WTC11 (cell line): Measurements from ENCODE around the gene UBE2J1. TPM values are rescaled to one million over a fixed set of nuclear protein-coding genes. Genes with fewer than 3 reads are reported as not detected.

Experiments
- ATAC-seq: fragments of 200-7000 bp; cut with Tn5 transposase; 2 replicates; pipeline ENCODE4 v1.10.0; 2021; ENCODE audit warnings: mild to moderate bottlenecking, moderate library complexity
- CTCF ChIA-PET: fragments of 300-600 bp; sonication (Branson Sonifier 250); formaldehyde crosslinking; loops from one replicate; lab custom pipeline; 2021; ENCODE audit warnings: antibody characterized with exemption; lab: Charles Lee
- POLR2A ChIA-PET: fragments of 350-600 bp; sonication (Branson Sonifier 250); formaldehyde crosslinking; loops from one replicate; lab custom pipeline; 2021; ENCODE audit warnings: antibody characterized with exemption; lab: Charles Lee
- DNase-seq: peaks from one replicate; pipeline ENCODE4 v3.0.0; 2021; ENCODE audit warnings: low spot score
- H3K27ac Mint-ChIP-seq: 2 replicates; pipeline ENCODE4 v1.8.0; 2021; ENCODE audit warnings: mixed read lengths
- H3K27me3 Mint-ChIP-seq: 2 replicates; pipeline ENCODE4 v1.8.0; 2021; ENCODE audit warnings: low read depth, mild to moderate bottlenecking, moderate library complexity, mixed read lengths
- H3K36me3 Mint-ChIP-seq: 2 replicates; pipeline ENCODE4 v1.8.0; 2021; ENCODE audit warnings: mixed read lengths
- H3K4me1 Mint-ChIP-seq: 2 replicates; pipeline ENCODE4 v1.8.0; 2022; ENCODE audit warnings: mixed read lengths
- H3K4me3 Mint-ChIP-seq: 2 replicates; pipeline ENCODE4 v1.8.0; 2021; ENCODE audit warnings: mild to moderate bottlenecking, moderate library complexity, mixed read lengths
- H3K9me3 Mint-ChIP-seq: 2 replicates; pipeline ENCODE4 v1.8.0; 2021; ENCODE audit warnings: mixed read lengths
- ATF1 ChIP-seq: sonication (generic); formaldehyde crosslinking; IDR thresholded peaks from 2 replicates; pipeline ENCODE4 v1.8.1; 2023; ENCODE audit warnings: mild to moderate bottlenecking, moderate library complexity, missing genetic modification reagents
- CTCF ChIP-seq: fragments of 200-600 bp; IDR thresholded peaks from 2 replicates; pipeline ENCODE4 v1.8.0; 2022; ENCODE audit warnings: antibody characterized with exemption
- NR2C2 ChIP-seq: sonication (generic); formaldehyde crosslinking; IDR thresholded peaks from 2 replicates; pipeline ENCODE4 v1.8.0; 2022; ENCODE audit warnings: mild to moderate bottlenecking, missing genetic modification reagents
- OVOL2 ChIP-seq: fragments of 250-450 bp; sonication (Bioruptor Pico); IDR thresholded peaks from 2 replicates; pipeline ENCODE4 v1.9.0; 2021; ENCODE audit warnings: mild to moderate bottlenecking, borderline replicate concordance
- RORB ChIP-seq: fragments of 250-450 bp; sonication (Bioruptor Pico); IDR thresholded peaks from 2 replicates; pipeline ENCODE4 v1.9.0; 2021; ENCODE audit warnings: mild to moderate bottlenecking
- TP53 ChIP-seq: sonication (generic); formaldehyde crosslinking; IDR thresholded peaks from 2 replicates; pipeline ENCODE4 v1.8.1; 2023; ENCODE audit warnings: mild to moderate bottlenecking, missing genetic modification reagents
- USF1 ChIP-seq: sonication (generic); formaldehyde crosslinking; IDR thresholded peaks from 2 replicates; pipeline ENCODE4 v1.8.0; 2022; ENCODE audit warnings: mild to moderate bottlenecking, missing genetic modification reagents
- ZNF219 ChIP-seq: sonication (generic); formaldehyde crosslinking; IDR thresholded peaks from 2 replicates; pipeline ENCODE4 v1.8.0; 2023; ENCODE audit warnings: missing genetic modification reagents, mild to moderate bottlenecking, borderline replicate concordance
- ZNF317 ChIP-seq: sonication (generic); formaldehyde crosslinking; IDR thresholded peaks from 2 replicates; pipeline ENCODE4 v1.8.1; 2023; ENCODE audit warnings: low read depth, mild to moderate bottlenecking, moderate library complexity, missing genetic modification reagents, borderline replicate concordance
- total RNA-seq: library from RNA; stranded (reverse); gene quantifications from 3 replicates; pipeline ENCODE4 v1.2.3, GENCODE V29; 2021
- TF ChIP-seq, protein P1 (sequence below): sonication (generic); formaldehyde crosslinking; IDR thresholded peaks from 2 replicates; pipeline ENCODE4 v1.8.1; 2023; ENCODE audit warnings: mild to moderate bottlenecking, missing genetic modification reagents, moderate library complexity
- TF ChIP-seq, protein P2 (sequence below): sonication (generic); formaldehyde crosslinking; IDR thresholded peaks from 2 replicates; pipeline ENCODE4 v1.8.1; 2022; ENCODE audit warnings: low read depth, mild to moderate bottlenecking, moderate library complexity, missing genetic modification reagents, borderline replicate concordance

The UBE2J1 gene
- total RNA-seq, 1 experiment from 2014 or later: 12.3 TPM

- TF ChIP-seq ZNF317 (CRISPR knock-in tag) (no peak), ATF1 (CRISPR knock-in tag) (no peak)
These were observed 26.1 kb upstream of the UBE2J1 start (continued) for GRCh38 chr6:89378628-89379027.

GRCh38 chr6:89375427-89376267 lies 23.1 kb upstream of the UBE2J1 start:
- Mint-ChIP-seq H3K9me3 (no peaks in the 10 kb centered on the region), H3K4me3 (no peak overlapping the region), H3K27me3 (no peaks in the 10 kb centered on the region), H3K27ac (peak overlapping the region; percentile 70; the same call in 1 of the 2 replicates), H3K36me3 (no peaks in the 10 kb centered on the region), H3K4me1 (peaks cover 14% of the 10 kb centered on the region)
- TF ChIP-seq USF1: peak; percentile 86
- TF ChIP-seq OVOL2 (CRISPR knock-in tag): no peak
- TF ChIP-seq, protein P1, sequence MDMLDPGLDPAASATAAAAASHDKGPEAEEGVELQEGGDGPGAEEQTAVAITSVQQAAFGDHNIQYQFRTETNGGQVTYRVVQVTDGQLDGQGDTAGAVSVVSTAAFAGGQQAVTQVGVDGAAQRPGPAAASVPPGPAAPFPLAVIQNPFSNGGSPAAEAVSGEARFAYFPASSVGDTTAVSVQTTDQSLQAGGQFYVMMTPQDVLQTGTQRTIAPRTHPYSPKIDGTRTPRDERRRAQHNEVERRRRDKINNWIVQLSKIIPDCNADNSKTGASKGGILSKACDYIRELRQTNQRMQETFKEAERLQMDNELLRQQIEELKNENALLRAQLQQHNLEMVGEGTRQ (CRISPR knock-in tag): peak; percentile 86
- peak; percentile 98 for ATAC-seq
- ChIA-PET POLR2A (interaction anchor here (0.6 to 0.7 kb wide), 5 partner anchors 10 to 1002 kb away, joined by 3 to 8 read pairs (median 4); no protein-coding TSS in a partner anchor), CTCF (interaction anchor here (0.6 to 2.2 kb wide), 24 partner anchors 7 to 393 kb away, joined by 3 to 26 read pairs (median 4); partner anchors contain the start of genes ANKRD6, LYRM2, RRAGD and UBE2J1)
- peak; percentile 87 for DNase-seq

DNA sequence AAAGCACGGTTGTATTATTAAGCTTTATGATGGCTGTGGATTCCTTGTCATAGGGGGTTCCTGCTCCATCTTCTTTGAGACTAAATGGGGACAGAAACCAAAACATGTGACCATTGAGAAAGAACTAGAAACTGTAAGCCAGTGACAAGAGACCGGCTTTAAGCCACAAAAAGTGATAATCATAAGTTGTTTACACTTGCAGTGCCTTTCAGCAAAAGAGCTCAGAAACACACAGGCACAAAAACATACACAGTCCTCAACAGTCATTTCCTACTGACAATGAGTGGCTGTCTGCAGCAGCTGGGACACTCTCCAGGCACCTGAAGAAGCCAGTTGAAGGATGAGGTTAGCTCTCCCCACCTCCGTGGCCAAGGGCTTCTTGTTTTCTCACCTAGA lies 20.0 kb upstream of the UBE2J1 start:
- DNase-seq (no peak), ATAC-seq (no peak)
- CTCF ChIA-PET: interaction anchor here (0.6 to 4.0 kb wide), 67 partner anchors 8 to 400 kb away, joined by 3 to 66 read pairs (median 6); partner anchors contain the start of genes ANKRD6, GABRR2, LYRM2 and PNRC1
- Mint-ChIP-seq H3K27me3 (no peaks in the 10 kb centered on the region), H3K4me1 (peaks cover 20% of the 10 kb centered on the region), H3K27ac (no peak overlapping the region; the same call in 1 of the 2 replicates), H3K4me3 (no peak overlapping the region), H3K9me3 (no peaks in the 10 kb centered on the region), H3K36me3 (no peaks in the 10 kb centered on the region)
- POLR2A ChIA-PET: interaction anchor here (1.2 kb wide), 1 partner anchor 39 kb away, joined by 3 read pairs; no protein-coding TSS in a partner anchor
- TF ChIP-seq, protein P2, sequence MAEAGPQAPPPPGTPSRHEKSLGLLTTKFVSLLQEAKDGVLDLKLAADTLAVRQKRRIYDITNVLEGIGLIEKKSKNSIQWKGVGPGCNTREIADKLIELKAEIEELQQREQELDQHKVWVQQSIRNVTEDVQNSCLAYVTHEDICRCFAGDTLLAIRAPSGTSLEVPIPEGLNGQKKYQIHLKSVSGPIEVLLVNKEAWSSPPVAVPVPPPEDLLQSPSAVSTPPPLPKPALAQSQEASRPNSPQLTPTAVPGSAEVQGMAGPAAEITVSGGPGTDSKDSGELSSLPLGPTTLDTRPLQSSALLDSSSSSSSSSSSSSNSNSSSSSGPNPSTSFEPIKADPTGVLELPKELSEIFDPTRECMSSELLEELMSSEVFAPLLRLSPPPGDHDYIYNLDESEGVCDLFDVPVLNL (CRISPR knock-in tag): no peak
- TF ChIP-seq ZNF219 (CRISPR knock-in tag) (no peak), RORB (no peak)

DNA sequence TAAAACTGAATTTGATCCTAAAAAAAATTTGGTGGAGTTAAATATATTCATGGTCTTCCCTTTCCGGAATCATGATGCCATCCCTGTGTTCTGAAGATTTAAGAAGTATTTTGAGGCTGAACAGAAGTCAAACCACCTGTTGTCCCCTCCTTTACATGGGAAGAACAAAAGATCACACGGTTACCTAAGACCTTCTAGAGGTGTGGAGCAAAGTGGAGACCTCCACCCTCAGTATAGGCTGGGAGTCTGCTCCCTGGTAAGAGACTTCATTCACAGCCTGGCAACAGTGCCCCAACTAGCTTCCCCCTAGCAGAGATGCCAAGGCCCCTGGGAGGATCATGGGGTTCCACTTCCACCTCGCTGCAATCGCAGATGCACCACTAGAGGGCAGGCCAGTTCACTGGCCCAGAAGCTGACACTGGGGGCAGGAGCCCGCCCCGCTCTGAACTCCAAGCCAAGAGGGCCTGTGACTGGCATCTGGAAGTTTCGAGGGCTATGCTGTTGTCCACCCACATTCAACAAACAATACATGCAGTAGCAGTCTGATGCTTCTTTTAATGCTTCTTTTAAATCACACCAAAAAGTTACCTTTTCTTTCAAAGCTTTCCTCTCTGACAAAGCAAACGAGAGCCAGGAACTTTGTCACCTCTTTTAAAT lies 19.5 kb upstream of the UBE2J1 start:
- H3K4me1 Mint-ChIP-seq: peaks cover 20% of the 10 kb centered on the region
- H3K27ac Mint-ChIP-seq: no peak overlapping the region
- DNase-seq (peak; percentile 90), ATAC-seq (peak; percentile 80)
- TF ChIP-seq TP53 (no peak), ZNF317 (CRISPR knock-in tag) (no peak), NR2C2 (no peak), CTCF (peak; percentile 87)
- H3K27me3 Mint-ChIP-seq: no peaks in the 10 kb centered on the region
- H3K36me3 Mint-ChIP-seq: no peaks in the 10 kb centered on the region
- H3K4me3 Mint-ChIP-seq: no peak overlapping the region
- ChIA-PET POLR2A (interaction anchor here (0.6 to 1.2 kb wide), 2 partner anchors 39 to 291 kb away, joined by 3 read pairs; partner anchors contain the start of gene PNRC1), CTCF (interaction anchor here (0.6 to 4.0 kb wide), 75 partner anchors 9 to 399 kb away, joined by 3 to 66 read pairs (median 6); partner anchors contain the start of genes ANKRD6, GABRR2, LYRM2 and PNRC1)
- no peaks in the 10 kb centered on the region for H3K9me3 Mint-ChIP-seq
